ENCODE data around the gene PDPR.
"Not testable (repeated sequence)": the region's sequence is repeated elsewhere in the genome, so short reads cannot be mapped to it uniquely, and the experiment has no call there.

DNA sequence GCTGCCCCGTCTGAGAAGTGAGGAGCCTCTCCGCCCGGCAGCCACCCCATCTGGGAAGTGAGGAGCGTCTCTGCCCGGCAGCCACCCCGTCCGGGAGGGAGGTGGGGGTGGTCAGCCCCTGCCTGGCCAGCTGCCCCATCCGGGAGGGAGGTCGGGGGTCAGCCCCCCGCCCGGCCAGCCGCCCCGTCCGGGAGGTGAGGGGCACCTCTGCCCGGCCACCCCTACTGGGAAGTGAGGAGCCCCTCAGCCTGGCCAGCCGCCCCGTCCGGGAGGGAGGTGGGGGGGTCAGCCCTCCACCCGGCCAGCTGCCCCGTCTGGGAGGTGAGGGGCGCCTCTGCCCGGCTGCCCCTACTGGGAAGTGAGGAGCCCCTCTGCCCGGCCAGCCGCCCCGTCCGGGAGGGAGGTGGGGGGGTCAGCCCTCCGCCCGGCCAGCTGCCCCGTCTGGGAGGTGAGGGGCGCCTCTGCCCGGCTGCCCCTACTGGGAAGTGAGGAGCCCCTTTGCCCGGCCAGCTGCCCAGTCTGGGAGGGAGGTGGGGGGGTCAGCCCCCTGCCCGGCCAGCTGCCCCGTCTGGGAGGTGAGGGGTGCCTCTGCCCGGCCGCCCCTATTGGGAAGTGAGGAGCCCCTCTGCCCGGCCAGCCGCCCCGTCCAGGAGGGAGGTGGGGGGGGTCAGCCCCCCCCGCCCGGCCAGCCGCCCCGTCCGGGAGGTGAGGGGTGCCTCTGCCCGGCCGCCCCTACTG is 90.7 kb downstream of the PDPR start:
- not testable (repeated sequence) for TF ChIP-seq CTCF (IDR thresholded peaks at IDR 0.05; ENCODE audit: extremely low read depth in 1 of 2, insufficient read depth in 1 of 2, low read depth in 1 of 2, low read length in 2 of 2); POLR2A (IDR thresholded peaks at IDR 0.05; ENCODE audit: low read depth, low read length); FOS (IDR thresholded peaks at IDR 0.05; ENCODE audit: borderline replicate concordance, insufficient read depth, low read length); POLR2AphosphoS5 (IDR thresholded peaks at IDR 0.05; ENCODE audit: insufficient read depth, low read depth, low read length)
